ENCODE results near the gene JAKMIP2. TPM values are rescaled to one million over a fixed set of nuclear protein-coding genes. Genes with fewer than 3 reads are reported as not detected.
A peak's percentile ranks its signal among the peaks of the same experiment; 100 is the strongest.

Gene JAKMIP2
- total RNA-seq, 1 experiment from 2014 or later, result not detected

DNA sequence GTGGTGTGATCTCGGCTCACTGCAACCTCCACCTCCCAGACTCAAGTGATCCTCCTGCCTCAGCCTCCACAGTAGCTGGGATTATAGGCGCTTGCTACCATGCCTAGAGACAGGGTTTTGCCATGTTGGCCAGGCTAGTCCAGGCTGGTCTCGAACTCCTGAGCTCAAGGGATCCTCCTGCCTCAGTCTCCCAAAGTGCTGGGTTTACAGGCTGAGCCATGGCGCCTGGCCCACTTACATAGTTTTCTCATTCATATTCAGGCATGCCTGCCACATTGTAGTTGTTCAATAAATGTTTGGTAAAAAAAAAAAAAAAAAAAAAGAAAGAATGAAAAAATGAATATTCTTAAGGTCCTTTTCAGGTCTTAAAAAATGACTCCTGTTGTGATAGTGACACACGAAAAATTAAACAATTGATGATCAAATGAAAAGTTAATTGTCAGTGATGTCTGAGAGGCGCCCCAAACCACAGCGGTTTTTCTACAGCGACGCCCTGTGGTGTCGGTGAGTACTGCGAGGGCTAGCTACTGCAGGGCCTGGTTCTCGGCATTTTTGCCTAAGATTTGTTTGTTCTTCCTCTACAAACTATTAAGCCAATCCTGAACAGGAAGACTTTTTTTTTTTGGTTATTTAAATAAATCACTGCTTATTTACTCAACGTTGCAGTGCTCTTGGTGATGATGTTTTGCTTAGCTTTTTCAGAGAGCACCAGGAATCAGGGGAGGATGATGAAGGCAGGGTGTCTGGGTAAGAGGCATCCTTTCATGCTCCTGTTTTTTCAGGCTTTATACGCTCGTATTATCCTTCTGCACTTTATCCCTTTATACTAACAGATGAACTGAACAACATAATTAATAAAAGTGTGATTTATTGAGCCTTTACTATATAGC lies 205.6 kb downstream of the JAKMIP2 start:
- DNase-seq, result no peak
- H3K36me3 ChIP-seq, result no peaks in the 10 kb centered on the region
- no peaks in the 10 kb centered on the region; the same call in 1 of the 2 replicates for H3K9me3 ChIP-seq

DNA sequence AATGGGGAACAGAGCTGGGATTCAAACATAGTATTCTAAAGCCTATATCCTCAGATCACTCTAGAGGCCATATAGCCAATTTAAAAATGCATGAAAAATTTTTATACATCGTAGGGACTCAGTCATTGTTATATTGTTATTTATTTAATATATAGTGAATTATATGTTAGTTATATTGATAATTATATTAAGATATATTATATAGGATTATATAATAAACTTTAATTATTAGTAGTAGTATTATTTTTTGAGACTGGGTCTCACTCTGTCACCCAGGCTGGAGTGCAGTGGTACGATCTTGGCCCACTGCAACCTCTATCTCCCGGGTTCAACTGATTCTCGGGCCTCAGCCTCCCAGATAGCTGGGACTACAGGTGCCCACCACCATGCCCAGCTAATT lies 206.9 kb downstream of the JAKMIP2 start:
- DNase-seq, result no peak
- H3K9me3 ChIP-seq, result no peaks in the 10 kb centered on the region; the same call in 1 of the 2 replicates
- no peak overlapping the region for H3K4me3 ChIP-seq
- H3K27me3 ChIP-seq, result no peaks in the 10 kb centered on the region
- no peaks in the 10 kb centered on the region for H3K36me3 ChIP-seq

More for the DNA sequence above, 205.6 kb downstream of the JAKMIP2 start:
- no peak overlapping the region for H3K4me3 ChIP-seq
- H3K27me3 ChIP-seq, result no peaks in the 10 kb centered on the region

DNA sequence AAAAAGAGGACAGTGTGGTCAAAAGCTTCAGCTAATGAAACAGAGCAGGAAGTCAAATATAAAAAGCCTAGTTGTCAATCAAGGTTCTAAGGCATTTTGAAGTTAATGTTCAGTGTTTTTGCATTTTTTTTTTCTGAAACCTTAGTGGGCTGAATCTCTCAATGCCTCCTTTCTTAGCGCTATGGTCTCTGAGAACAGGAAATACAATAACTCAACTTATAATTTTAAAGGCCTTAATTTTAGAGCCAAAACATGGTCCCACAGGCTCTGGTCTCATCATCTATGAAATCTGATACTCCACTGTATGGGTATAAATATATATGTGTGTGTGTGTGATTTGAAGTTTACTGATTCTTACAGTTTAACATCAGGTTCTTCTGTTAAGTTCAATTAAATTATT lies 209.3 kb downstream of the JAKMIP2 start:
- no peak for DNase-seq
- Histone ChIP-seq H3K9me3 (no peaks in the 10 kb centered on the region), H3K36me3 (no peaks in the 10 kb centered on the region), H3K27me3 (no peaks in the 10 kb centered on the region), H3K4me3 (no peak overlapping the region)

DNA sequence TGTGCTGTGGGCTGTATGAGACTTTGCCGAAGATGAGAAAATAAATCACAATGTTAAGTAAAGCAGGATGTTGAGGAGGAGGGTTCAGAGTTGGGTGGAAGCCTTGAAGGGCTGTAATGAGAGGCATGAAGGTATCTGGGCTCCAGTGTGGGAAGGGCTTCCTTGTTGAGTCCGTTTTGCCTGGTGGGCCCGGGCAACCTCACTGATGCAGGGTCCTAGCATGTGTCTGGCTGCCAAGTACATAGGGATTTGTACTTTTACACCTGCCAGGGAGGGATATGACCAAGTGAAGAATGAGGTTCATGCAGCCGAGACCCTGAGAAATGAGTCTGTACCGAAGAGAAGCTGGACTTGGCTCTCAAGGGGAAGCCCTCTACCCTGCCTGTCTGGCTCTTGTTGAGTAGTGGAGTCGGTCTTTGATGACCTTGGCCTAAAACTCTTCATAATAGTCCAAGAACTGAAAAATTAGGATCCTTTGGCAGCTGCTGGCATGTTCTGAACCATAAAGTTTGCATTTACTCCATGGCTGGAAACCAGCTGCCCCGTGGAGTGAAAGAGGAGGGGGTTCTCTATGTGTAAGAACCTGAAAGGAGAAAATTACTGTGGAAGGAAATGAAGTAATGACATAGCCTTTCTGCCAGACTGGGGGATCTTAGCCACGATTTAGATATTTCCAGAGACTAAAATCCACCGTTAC lies 213.7 kb downstream of the JAKMIP2 start:
- Histone ChIP-seq H3K9me3 (no peaks in the 10 kb centered on the region), H3K4me3 (no peak overlapping the region), H3K36me3 (no peaks in the 10 kb centered on the region), H3K27me3 (no peaks in the 10 kb centered on the region)
- DNase-seq, result peak; percentile 59

DNA sequence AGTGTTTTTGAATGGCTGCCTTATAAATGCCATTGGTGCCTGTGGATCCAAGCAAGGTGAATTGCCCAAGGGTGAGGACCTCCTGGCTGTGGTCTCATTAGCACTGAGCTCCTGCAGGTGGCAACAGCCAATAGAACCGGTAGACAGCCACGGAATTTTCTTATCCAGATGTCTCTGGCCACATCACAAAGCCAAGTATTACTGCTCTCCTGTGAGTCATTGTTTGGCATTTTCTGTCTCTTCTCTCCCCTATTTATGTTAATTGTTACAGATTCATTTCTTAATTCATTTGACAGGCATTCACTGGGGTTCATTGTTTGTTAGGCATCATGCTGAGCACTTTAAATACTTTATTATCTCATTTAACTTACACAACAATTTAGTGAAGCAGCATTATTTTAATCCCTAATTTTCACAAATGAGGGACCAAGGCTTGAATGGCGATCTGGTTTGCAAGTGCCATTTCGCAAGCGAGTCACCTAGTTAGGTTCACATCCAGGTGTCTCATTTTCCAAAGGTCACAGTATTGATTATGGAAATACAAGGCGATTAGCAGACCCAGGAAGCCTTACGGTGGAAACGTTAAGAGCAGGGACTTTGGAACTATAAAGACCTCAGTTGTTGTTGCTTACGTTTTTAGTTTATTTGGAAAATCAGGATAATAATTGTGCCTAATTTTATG lies 214.5 kb downstream of the JAKMIP2 start:
- peak; percentile 57 for DNase-seq

DNA sequence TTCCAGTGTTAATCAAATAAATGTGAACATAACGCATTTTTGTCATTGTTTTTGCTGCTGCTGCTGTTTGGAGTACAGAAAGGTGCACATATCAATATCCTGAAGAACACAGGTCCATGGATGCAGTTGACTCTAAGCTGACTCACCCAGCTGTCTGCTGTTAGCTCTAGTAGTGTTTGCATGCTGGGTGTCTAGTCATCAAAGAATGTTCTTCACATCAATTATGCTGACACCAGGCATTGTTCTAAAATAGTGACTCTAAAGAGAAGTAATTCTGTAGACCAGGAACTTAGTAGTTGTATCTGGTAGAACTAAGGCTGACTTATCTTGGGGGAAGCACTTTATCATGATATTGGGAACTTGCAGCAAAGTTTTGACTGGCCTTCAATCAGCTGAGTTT lies 217.0 kb downstream of the JAKMIP2 start:
- Histone ChIP-seq H3K27me3 (no peaks in the 10 kb centered on the region), H3K4me3 (no peak overlapping the region), H3K36me3 (no peaks in the 10 kb centered on the region), H3K9me3 (no peaks in the 10 kb centered on the region)
- DNase-seq, result peak; percentile 43

More for the DNA sequence above, 214.5 kb downstream of the JAKMIP2 start:
- Histone ChIP-seq H3K27me3 (no peaks in the 10 kb centered on the region), H3K36me3 (no peaks in the 10 kb centered on the region), H3K4me3 (no peak overlapping the region), H3K9me3 (no peaks in the 10 kb centered on the region)

DNA sequence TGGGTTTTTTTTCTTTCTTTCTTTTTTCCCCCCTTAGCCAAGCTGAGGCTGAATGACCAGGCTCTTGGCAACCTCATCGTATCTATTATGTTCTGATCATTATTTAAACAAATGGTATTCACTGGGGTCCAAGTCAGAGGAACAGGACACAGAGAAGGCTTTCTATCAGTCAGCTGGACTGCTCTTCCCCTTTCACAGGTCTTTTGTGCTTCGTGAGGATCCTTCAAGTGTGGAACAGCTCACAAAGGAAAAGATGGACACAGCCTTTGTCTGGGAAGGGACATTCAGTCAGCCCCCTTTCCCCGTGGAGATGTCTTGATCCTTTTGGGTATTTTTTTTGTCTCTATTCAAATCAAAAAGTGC lies 218.4 kb downstream of the JAKMIP2 start:
- H3K9me3 ChIP-seq, result no peaks in the 10 kb centered on the region
- no peak for DNase-seq
- no peaks in the 10 kb centered on the region; the same call in 1 of the 2 replicates for H3K27me3 ChIP-seq
- no peaks in the 10 kb centered on the region for H3K36me3 ChIP-seq
- no peak overlapping the region for H3K4me3 ChIP-seq

DNA sequence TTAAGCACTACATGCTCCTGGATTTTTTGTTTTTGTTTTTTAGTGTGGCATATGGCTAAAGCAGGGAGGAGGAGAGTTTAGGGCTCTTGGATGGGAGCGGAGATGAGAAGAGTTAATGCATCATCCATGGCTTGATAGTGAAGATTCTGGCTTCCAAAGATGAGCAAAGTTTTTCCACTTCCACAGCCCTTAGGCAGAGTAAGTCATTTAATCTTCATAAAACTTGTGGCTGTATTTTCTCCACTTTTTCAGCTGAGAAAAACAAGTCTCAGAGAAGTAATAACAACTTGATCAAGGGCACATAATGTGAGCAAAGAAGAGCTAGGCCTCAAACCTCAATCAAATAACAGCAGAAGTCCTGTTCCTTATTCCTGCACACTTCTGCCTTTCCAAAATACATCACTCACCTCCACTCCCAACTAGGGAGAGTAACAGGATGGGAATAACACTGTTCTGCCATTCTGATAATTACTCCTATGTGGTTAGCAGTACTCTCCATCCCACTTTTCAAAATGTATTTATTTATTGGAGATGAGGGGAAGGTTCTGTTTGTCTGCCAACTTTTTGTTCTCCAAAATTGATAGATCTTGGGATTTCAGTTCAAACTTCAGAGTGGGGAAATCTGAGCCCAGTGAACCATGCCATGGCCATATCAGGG lies 218.9 kb downstream of the JAKMIP2 start:
- Histone ChIP-seq H3K36me3 (no peaks in the 10 kb centered on the region), H3K27me3 (no peaks in the 10 kb centered on the region; the same call in 1 of the 2 replicates)

DNA sequence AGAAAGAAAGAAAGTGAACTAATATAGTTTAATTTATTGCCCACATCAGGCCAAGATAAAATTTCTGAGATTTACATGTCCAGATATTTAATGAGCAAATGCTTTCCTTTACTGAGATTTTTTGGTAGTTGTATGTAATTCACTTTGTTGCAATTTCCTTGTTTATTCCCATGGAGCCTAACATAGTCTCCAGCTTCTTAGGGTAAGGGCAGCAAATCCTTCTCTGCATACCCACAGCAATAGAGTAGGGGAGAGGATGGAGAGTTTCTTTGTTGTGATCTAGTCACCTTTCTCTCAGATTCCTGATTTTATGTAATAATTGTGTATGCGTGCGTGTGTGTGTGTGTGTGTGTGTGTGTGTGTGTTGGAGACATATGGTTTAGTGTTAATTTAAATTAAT lies 221.1 kb downstream of the JAKMIP2 start:
- Histone ChIP-seq H3K4me3 (no peak overlapping the region), H3K27me3 (no peaks in the 10 kb centered on the region; the same call in 1 of the 2 replicates), H3K9me3 (no peaks in the 10 kb centered on the region), H3K36me3 (no peaks in the 10 kb centered on the region)
- DNase-seq, result no peak

More for the DNA sequence above, 218.9 kb downstream of the JAKMIP2 start:
- Histone ChIP-seq H3K4me3 (no peak overlapping the region), H3K9me3 (no peaks in the 10 kb centered on the region)
- DNase-seq, result no peak

DNA sequence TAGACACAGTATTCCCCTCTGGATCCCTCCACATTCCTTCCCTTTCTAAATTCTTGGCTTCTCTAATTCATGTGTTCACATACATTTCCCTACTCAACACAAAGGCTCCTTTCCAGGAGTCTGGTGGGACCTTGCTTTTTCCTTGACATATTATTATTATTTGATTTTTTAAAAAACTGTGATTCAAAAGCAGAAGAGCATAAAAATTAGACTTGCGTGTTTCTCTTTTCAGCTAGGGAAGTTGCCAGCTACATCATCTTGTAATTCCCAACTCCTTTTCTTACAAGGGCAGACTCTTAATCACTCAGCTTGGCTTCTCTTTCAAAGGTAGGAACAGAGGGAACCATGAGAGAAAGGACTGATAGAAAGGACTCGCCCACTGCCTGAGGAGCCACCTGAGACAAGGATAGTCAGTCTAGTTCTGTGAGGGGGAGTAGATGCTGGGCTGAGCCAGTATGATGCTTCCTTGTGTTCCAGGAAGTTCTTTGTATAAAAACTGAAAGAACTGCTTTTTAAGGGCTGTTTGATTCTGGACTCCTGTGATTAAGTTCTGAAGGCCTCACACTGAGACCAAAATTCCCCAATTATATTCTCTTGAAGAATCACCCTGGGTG lies 221.7 kb downstream of the JAKMIP2 start:
- no peak for DNase-seq
- H3K27me3 ChIP-seq, result no peaks in the 10 kb centered on the region; the same call in 1 of the 2 replicates

DNA sequence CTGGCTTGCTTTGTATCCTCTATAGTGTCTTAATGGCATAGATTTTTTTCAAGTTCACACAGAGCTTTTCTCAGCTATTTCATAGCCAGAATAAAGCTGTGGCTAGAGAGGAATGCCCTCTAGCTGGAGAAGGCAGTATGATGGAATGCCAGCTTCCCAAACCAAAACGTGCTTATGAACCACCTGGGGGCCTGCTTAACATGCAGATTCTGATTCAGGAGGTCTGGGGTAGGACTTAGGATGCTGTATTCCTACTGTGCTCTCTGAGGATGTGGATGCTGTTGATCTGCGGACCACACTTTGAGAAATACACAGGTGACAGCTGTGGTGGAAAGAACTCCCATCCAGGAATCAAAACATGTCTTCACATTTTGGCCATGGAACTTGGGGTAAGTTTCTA lies 222.8 kb downstream of the JAKMIP2 start:
- H3K4me3 ChIP-seq, result no peak overlapping the region
- H3K27me3 ChIP-seq, result no peaks in the 10 kb centered on the region; the same call in 1 of the 2 replicates
- H3K36me3 ChIP-seq, result no peaks in the 10 kb centered on the region
- DNase-seq, result no peak
- H3K9me3 ChIP-seq, result no peaks in the 10 kb centered on the region

More for the DNA sequence above, 221.7 kb downstream of the JAKMIP2 start:
- no peaks in the 10 kb centered on the region for H3K9me3 ChIP-seq
- H3K36me3 ChIP-seq, result no peaks in the 10 kb centered on the region
- no peak overlapping the region for H3K4me3 ChIP-seq

DNA sequence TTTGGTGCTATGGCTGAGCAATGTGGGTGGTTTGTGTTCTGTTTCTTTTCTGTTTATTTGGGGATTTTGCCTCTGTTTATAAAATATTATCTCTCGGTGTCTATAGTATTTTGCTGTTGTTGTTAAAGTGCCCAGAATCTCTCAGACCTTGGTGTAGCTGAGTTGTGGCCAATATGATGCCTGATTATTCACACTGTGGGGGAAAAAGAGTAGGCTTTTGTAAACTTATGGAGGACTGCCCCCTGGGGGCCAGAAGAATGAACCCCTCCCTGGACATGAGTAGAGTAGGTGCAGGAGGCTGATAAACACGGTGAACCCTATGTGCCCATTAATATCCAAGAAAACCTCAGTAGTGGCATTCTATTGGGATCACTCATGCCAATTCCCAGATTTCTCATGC lies 223.7 kb downstream of the JAKMIP2 start:
- H3K36me3 ChIP-seq, result no peaks in the 10 kb centered on the region
- no peaks in the 10 kb centered on the region; the same call in 1 of the 2 replicates for H3K27me3 ChIP-seq
- no peak overlapping the region for H3K4me3 ChIP-seq
- H3K9me3 ChIP-seq, result no peaks in the 10 kb centered on the region
- peak; percentile 73 for DNase-seq

DNA sequence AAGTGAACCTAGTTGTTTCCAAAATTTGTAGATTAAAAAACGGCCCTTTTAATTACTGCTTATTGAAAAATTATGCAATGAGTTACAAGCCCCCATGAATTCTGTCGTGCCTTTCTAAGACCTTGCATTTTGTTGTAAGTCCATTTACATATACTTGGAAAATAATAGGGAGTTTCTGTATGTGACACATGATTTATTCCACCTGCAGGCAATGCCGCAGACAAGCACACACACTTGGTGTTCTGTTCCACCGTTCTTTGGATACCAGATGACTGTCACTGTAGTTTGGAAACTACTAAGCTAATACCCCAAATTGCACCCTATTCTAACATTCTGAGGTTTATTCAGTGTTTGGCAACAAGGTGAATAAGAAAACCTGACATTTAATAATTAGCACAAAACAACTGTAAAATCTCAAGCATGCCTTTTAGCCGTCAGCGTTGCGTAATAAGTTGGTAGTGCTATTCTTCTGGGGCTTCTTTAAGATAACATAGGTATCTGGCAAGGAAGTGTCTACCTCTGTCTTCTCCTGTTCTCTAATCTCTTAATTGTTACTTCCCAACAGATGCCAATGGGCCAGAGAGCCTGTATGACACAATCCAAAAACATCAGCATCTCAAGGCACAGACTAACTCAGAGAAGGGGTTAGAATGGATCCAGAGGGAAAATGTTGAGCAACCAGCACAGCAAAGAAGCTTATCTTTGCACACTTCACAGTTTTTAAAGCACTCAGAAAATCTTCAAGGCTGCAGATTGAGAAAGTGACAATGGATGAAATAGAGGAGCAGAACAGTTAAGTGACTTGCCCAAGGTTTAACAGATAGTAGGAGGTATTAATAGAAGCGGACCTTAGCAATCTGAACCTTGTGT lies 224.4 kb downstream of the JAKMIP2 start:
- Histone ChIP-seq H3K4me3 (no peak overlapping the region), H3K27me3 (no peaks in the 10 kb centered on the region; the same call in 1 of the 2 replicates), H3K36me3 (no peaks in the 10 kb centered on the region), H3K9me3 (no peaks in the 10 kb centered on the region)
- no peak for DNase-seq

DNA sequence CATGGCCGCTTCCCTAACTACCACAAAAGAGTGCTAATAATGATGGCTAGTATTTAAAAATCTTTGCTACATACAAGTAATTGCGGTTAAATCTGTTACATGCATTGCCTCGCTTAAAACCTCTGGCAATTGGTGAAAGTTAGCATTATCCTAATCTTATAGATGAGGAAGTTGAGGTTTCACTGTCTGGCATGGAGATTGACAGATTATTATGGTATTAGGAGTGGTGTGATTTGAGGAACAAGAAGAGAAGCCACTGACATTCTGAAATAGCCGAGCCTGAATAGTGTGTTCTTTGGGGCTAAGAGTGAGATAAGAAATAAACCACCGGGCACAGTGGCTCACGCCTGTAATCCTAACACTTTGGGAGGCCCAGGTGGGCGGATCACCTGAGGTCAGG lies 227.4 kb downstream of the JAKMIP2 start:
- DNase-seq, result no peak
- no peaks in the 10 kb centered on the region; the same call in 1 of the 2 replicates for H3K27me3 ChIP-seq
- no peaks in the 10 kb centered on the region for H3K36me3 ChIP-seq
- H3K9me3 ChIP-seq, result no peaks in the 10 kb centered on the region
- no peak overlapping the region for H3K4me3 ChIP-seq

DNA sequence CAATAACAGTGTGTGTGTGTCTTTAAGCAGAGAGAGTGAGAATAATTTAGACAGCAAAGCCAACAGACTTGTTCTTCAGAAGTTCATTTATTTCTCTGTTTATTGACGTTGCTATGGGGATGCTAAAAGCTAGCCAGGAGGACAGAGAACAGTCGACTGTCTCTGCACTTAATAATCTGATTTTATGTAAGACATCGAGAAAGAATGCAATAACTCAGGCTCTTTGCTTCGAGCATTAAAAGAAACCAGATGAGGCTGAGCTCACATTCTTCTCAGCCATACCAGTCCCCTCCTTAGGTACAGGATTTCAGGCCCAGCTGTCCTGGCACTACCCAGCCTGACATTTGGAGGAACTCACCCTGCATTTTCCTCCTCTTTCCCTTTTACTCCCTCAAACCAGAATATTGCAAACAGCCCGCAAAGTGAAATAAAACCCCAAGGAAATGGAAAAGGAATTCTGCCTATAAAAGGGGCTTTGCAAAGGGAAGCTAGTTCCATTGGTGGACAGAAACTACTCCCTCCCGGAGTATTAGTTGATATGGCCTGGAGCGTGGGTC lies 228.2 kb downstream of the JAKMIP2 start:
- Histone ChIP-seq H3K36me3 (no peaks in the 10 kb centered on the region), H3K9me3 (peaks cover 6% of the 10 kb centered on the region), H3K27me3 (no peaks in the 10 kb centered on the region), H3K4me3 (peak overlapping the region; percentile 2; the same call in 1 of the 2 replicates)
- DNase-seq, result no peak
